GM15510 (cell line): Measurements from ENCODE around the gene WNT2B.

Experiments used
- POLR2A ChIP-seq: IDR thresholded peaks from 3 replicates; pipeline ENCODE4 v1.6.1; 2011; ENCODE audit warnings: borderline replicate concordance; ENCODE audit not compliant: insufficient read length; ENCODE audit errors: extremely low read depth

WNT2B gene

GRCh38 chr1:112515311-112516009 lies 6.7 kb downstream of the WNT2B start:
- TF ChIP-seq POLR2A = no peak

GRCh38 chr1:112516141-112516540 lies 7.4 kb downstream of the WNT2B start:
- no peak for TF ChIP-seq POLR2A

- no peak for TF ChIP-seq POLR2A
Measured at GRCh38 chr1:112517231-112517630, 8.5 kb downstream of the WNT2B start.

GRCh38 chr1:112517646-112518045 lies 8.9 kb downstream of the WNT2B start:
- no peak for TF ChIP-seq POLR2A

- TF ChIP-seq POLR2A = no peak
Measured at GRCh38 chr1:112518186-112518585, 9.4 kb downstream of the WNT2B start.

GRCh38 chr1:112520166-112520565 lies 11.4 kb downstream of the WNT2B start:
- no peak for TF ChIP-seq POLR2A

GRCh38 chr1:112522621-112523020 lies 13.9 kb downstream of the WNT2B start:
- TF ChIP-seq POLR2A = no peak

- TF ChIP-seq POLR2A = no peak
Measured at GRCh38 chr1:112524251-112524650, 15.5 kb downstream of the WNT2B start.

- TF ChIP-seq POLR2A = no peak
Measured at GRCh38 chr1:112524986-112525385, 16.2 kb downstream of the WNT2B start.

- TF ChIP-seq POLR2A = no peak
Measured at GRCh38 chr1:112527266-112528010, 18.7 kb downstream of the WNT2B start.

GRCh38 chr1:112528076-112528475 lies 19.3 kb downstream of the WNT2B start:
- no peak for TF ChIP-seq POLR2A

- no peak for TF ChIP-seq POLR2A
Measured at GRCh38 chr1:112529301-112529700, 20.5 kb downstream of the WNT2B start.

GRCh38 chr1:112530832-112531231 lies 22.1 kb downstream of the WNT2B start:
- TF ChIP-seq POLR2A = no peak

- TF ChIP-seq POLR2A = no peak
Measured at GRCh38 chr1:112532064-112532463, 23.3 kb downstream of the WNT2B start.

GRCh38 chr1:112533029-112533428 lies 24.3 kb downstream of the WNT2B start:
- TF ChIP-seq POLR2A = no peak

- TF ChIP-seq POLR2A = no peak
Measured at GRCh38 chr1:112536561-112536960, 27.8 kb downstream of the WNT2B start.
